Stimulated activated CD8-positive, alpha-beta memory T cell treated with anti-CD3 and anti-CD28 coated beads, Interleukin-7, amount 100 ng/mL, for 24 hours (primary cell): ENCODE measurements around the gene MINDY3.
"Not testable (repeated sequence)": the region's sequence is repeated elsewhere in the genome, so short reads cannot be mapped to it uniquely, and the experiment has no call there.

ENCODE experiments used
- DNase-seq: peaks from one replicate; pipeline ENCODE4 v3.0.0-alpha.2; 2020; ENCODE audit warnings: low read depth

Gene MINDY3

DNA sequence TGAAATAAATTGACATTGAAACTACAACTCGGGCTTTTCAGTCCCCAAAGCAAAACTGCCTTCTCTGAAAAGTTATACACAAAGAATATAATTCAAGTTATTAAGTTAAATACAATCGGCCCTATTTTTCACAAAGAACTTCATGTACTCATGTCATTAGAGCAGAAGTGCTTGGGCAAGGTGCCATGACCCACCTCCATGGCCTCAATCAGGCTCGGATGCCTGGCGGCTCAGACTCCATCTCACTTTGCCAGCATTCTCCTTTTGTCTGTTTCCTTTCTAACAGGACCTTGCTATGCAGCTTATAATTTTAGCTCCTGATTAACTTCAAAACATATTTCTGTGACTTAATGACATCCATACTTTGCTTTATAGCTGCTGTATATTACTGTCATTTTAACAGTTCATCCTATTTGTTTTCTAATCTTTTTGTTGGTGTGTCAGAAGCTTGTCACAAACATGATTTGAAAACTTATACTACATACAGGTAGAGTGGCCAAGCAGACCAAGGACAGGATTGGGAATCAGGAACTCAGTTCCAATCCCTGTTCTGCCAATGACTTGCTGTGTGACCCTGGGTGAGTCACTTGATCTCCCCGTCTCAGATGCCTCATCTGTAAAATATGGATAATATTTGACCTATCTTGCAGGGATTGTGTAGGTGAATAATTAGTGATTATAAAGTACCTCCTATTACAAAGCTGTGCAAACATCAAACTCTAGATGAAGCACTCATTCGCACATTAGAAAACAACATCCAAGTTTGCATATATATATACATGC lies 79.8 kb downstream of the MINDY3 start:
- DNase-seq, result no peak

GRCh38 chr10:15775513-15775912 lies 84.8 kb downstream of the MINDY3 start:
- DNase-seq, result no peak

- not testable (repeated sequence) for DNase-seq
These were observed 85.8 kb downstream of the MINDY3 start for GRCh38 chr10:15774534-15774933.

DNA sequence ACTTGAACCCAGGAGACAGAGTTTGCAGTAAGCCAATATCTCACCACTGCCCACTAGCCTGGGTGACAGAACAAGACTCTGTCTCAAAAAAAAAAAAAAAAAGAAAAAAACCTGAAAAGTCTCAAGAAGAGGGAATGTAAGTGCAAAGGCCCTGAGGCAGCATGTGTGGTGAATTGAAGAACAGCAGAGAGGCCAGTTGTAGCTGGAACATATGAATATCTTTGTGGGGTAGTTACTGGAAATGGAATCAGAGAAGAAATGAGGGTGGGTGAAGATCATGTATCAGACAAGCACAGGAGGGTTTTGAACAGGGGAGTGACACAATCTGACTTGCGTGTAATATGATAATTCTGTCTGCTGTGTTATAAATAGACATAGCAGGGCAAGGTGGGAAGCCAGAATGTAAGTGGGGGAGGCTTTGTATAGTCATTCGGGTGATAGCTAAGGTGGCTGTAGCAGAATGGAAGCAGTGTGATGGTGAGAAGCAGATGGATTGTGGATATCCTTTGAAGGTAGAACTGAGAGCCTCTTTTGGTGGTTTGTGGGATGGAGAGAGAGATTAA lies 95.3 kb downstream of the MINDY3 start:
- no peak for DNase-seq

GRCh38 chr10:15763006-15763405 lies 97.3 kb downstream of the MINDY3 start:
- no peak for DNase-seq

- DNase-seq, result not testable (repeated sequence)
These were observed 98.1 kb downstream of the MINDY3 start for GRCh38 chr10:15762239-15762638.

DNA sequence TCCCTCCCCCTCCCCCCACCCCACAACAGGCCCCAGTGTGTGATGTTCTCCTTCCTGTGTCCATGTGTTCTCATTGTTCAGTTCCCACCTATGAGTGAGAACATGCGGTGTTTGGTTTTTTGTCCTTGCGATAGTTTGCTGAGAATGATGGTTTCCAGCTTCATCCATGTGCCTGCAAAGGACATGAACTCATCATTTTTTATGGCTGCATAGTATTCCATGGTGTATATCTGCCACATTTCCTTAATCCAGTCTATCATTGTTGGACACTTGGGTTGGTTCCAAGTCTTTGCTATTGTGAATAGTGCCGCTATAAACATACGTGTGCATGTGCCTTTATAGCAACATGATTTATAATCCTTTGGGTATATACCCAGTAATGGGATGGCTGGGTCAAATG lies 99.1 kb downstream of the MINDY3 start:
- not testable (repeated sequence) for DNase-seq

- DNase-seq, result no peak
These were observed 99.6 kb downstream of the MINDY3 start for GRCh38 chr10:15760681-15761080.

DNA sequence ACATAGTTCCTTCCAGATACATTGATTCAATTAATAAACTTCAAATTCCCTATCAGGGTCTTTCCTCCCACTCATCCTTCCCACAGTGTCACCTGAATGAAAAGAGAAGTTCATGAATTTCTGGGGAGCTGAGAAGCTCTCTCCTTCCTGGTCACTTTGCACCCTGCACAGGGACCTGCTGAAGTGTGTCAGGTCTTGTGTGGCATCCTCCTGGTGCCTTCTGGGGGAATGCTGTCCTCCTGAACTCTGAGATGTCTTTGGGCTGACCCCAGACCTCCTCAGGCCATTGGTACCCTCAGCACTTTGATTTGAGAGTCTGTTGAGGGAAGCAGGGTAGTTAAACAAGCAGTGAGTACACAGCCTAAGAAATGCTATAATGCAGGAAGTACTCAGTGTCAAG lies 101.0 kb downstream of the MINDY3 start:
- no peak for DNase-seq

GRCh38 chr10:15758618-15759017 lies 101.7 kb downstream of the MINDY3 start:
- DNase-seq, result no peak

GRCh38 chr10:15754937-15755336 lies 105.4 kb downstream of the MINDY3 start:
- no peak for DNase-seq

DNA sequence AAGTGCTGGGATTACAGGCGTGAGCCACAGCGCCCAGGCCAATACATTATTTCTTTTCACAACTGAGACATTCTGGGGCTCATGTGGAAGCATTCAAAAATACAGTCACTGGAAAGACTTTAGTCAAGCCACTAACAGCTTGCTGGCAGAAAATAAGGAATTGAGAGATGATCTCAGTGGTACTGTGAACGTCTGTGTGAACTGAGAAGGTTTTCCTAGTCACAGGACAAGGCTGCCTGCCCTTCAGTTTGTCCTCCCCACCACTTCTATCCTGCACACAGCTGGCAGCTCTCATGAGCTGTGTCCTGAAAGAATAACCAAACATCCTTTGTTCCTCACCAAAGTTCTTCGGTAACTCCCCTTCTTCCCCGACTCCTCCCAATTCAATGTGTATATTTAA lies 109.3 kb downstream of the MINDY3 start:
- DNase-seq, result no peak

DNA sequence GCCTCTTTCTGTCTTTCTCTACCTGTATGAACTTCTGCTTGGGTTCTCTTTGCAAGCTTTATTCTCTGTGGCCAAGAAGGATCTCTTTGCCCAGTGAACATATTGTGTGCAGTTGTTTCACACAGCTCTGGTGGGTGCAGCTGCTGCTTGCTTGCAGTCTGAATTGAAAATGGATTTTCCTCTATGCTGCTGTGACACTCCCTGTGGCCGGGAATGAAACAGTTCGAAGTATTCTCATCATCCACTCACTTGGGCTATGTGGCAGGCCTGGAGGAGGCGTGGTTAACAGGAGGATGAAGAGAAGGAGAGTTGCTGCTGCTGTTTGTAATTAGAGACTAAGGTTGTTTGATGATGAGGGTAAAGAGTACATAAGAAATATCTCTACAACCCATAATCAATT lies 112.2 kb downstream of the MINDY3 start:
- DNase-seq, result no peak

GRCh38 chr10:15747632-15748031 lies 112.7 kb downstream of the MINDY3 start:
- no peak for DNase-seq

GRCh38 chr10:15745751-15746150 lies 114.6 kb downstream of the MINDY3 start:
- DNase-seq, result no peak

- peak; percentile 6 for DNase-seq
These were observed 116.0 kb downstream of the MINDY3 start for GRCh38 chr10:15744217-15744865.

DNA sequence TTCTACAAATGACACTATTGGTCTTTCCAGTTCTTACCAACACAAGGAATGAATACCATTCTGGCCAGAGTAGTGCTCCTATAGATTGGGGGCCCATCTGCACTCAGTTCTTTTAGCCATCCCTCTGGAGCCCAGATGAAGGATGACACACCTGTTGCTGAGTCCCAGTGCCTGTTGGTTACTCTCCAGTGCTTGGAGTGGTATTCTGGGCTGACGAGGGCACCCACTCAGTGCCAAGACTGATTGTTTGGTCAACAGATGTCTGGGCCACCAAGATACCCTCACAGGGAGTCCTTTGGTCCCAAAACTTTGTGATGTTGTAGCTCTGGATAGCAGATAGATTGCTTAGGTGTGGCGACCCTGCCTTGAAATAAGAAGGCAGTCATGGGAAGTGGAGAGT lies 116.9 kb downstream of the MINDY3 start:
- DNase-seq, result no peak

DNA sequence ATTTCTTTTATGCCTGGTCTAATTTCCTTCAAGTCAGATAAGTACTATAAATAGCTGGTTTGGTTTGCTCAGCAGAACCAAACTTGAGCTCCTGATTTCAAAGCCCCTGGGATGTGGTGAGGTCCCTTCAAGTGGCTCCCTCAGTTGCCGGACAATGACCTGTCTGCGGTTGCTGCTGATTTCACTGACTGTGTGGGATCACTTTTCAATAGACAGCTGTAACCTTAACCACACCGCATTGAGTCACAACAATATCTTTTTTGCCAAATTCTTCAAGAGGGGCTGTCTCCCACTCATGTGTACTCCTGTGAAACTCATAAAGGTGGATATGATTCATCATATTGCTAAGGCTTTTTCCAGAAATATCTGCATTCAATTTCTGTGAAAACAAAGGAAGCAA lies 117.5 kb downstream of the MINDY3 start:
- no peak for DNase-seq

DNA sequence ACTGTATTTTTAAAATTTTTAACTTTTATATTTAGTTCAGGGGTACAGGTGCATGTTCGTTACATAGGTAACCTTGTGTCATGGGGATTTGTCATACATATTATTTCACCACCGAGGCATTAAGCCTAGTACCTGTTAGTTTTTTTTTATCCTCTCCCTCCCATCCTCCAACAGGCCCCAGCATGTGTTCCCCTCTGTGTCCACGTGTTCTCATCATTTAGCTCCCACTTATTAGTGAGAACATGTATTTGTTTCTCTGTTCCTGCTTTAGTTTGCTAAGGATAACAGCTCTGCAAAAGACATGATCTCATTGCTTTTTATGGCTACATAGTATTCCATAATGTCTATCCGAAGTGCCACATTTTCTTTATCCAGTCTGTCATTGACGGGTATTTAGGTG lies 118.2 kb downstream of the MINDY3 start:
- DNase-seq, result no peak

GRCh38 chr10:15741581-15741980 lies 118.7 kb downstream of the MINDY3 start:
- no peak for DNase-seq

- no peak for DNase-seq
These were observed 120.0 kb downstream of the MINDY3 start for GRCh38 chr10:15740261-15740660.

- DNase-seq, result no peak
These were observed 120.9 kb downstream of the MINDY3 start for GRCh38 chr10:15739254-15739970.
